Measurements from ENCODE around the gene TMEM164. TPM values are rescaled to one million over a fixed set of nuclear protein-coding genes. Genes with fewer than 3 reads are reported as not detected.

TMEM164 gene
- total RNA-seq, 1 donor = 7.3 TPM

DNA sequence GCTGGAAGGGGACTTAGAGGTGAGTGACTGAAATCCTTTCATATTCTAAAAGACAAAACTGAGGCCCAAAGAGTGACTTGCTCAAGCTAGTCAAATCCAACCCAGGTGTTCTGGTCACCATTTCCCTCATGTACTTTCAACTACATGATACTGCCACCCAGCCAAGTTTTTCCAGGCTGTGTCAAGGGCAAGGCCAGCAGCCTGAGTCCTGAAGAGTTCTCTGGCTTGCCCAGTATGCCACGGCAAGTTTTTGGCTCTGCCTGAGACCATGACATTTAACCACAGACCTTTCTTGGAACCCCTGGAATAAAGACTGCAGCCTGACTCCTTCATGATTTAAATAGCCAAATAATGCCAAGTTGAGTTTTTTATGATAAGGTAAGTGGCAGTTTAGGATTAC is 10.7 kb upstream of the TMEM164 start:
- H3K4me3 ChIP-seq (ENCODE audit: low read depth, low read length) = no peak overlapping the region
- TF ChIP-seq, protein P1, sequence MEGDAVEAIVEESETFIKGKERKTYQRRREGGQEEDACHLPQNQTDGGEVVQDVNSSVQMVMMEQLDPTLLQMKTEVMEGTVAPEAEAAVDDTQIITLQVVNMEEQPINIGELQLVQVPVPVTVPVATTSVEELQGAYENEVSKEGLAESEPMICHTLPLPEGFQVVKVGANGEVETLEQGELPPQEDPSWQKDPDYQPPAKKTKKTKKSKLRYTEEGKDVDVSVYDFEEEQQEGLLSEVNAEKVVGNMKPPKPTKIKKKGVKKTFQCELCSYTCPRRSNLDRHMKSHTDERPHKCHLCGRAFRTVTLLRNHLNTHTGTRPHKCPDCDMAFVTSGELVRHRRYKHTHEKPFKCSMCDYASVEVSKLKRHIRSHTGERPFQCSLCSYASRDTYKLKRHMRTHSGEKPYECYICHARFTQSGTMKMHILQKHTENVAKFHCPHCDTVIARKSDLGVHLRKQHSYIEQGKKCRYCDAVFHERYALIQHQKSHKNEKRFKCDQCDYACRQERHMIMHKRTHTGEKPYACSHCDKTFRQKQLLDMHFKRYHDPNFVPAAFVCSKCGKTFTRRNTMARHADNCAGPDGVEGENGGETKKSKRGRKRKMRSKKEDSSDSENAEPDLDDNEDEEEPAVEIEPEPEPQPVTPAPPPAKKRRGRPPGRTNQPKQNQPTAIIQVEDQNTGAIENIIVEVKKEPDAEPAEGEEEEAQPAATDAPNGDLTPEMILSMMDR (IDR thresholded peaks at IDR 0.05; ENCODE audit: insufficient read depth, low read length) = no peak
- no peak for DNase-seq (ENCODE audit: low read depth)

DNA sequence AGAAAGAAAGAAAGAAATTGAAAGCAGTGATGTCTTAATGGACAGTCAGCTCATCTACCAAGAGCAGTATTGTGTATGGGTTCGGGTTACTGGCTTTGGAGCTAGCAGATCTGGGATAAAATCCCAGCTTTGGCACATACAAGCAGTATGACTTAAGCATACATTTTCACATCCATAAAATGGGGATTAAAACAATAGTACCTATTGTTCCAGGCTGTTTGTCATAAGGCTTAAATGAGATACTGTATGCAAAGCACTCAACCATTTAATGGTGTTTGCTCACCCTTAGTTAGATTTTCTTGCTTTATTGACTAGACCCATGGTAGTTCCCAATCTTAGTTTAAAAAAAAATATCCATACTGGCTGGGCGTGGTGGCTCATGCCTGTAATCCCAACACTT is 7.8 kb upstream of the TMEM164 start:
- TF ChIP-seq, protein P1 (IDR thresholded peaks at IDR 0.05; ENCODE audit: insufficient read depth, low read length) = no peak
- H3K4me3 ChIP-seq (ENCODE audit: low read depth, low read length) = no peak overlapping the region

DNA sequence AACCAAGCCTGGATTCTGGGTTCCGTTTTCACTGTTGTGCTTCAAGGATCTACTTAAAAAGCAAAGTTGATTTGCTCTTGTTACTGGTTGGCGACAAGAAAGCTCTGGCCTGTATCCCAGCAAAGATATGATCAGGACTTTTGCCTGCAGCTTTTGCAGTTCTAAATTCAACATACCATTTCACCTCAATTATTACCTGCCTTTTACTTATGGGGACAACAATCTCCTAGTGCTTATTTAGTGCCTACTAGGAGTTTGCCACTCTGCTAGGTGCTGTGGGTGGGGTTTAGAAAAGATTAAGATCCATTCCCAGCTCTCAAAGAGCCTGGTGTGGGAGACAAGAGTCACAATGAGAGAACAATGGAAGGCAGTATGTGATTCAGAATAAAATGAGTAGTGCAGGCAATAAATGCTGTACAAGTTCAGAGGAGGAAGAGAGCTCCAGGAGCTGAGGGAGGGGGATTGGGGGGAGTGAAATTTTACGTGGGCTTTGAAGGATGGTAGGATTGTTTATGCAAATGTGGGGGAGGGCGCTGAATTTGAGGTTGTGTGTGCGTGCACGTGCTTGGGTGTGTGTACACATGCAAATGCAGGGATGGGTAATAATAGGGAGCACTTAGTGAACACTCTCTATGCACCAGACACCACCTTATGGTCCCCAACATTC is 5.0 kb upstream of the TMEM164 start:
- DNase-seq (ENCODE audit: low read depth) = no peak
- H3K4me3 ChIP-seq (ENCODE audit: low read depth, low read length) = no peak overlapping the region
- TF ChIP-seq, protein P1 (IDR thresholded peaks at IDR 0.05; ENCODE audit: insufficient read depth, low read length) = no peak

More for the DNA sequence above, 7.8 kb upstream of the TMEM164 start:
- DNase-seq (ENCODE audit: low read depth) = no peak

GRCh38 chrX:110000000-110000399 is 2.9 kb upstream of the TMEM164 start:
- H3K4me3 ChIP-seq (ENCODE audit: low read depth, low read length) = no peak overlapping the region
- TF ChIP-seq, protein P1 (IDR thresholded peaks at IDR 0.05; ENCODE audit: insufficient read depth, low read length) = no peak
- no peak for DNase-seq (ENCODE audit: low read depth)

GRCh38 chrX:110000847-110001713 is 1.8 kb upstream of the TMEM164 start:
- TF ChIP-seq, protein P1 (IDR thresholded peaks at IDR 0.05; ENCODE audit: insufficient read depth, low read length) = no peak
- DNase-seq (ENCODE audit: low read depth) = no peak
- H3K4me3 ChIP-seq (ENCODE audit: low read depth, low read length) = no peak overlapping the region

DNA sequence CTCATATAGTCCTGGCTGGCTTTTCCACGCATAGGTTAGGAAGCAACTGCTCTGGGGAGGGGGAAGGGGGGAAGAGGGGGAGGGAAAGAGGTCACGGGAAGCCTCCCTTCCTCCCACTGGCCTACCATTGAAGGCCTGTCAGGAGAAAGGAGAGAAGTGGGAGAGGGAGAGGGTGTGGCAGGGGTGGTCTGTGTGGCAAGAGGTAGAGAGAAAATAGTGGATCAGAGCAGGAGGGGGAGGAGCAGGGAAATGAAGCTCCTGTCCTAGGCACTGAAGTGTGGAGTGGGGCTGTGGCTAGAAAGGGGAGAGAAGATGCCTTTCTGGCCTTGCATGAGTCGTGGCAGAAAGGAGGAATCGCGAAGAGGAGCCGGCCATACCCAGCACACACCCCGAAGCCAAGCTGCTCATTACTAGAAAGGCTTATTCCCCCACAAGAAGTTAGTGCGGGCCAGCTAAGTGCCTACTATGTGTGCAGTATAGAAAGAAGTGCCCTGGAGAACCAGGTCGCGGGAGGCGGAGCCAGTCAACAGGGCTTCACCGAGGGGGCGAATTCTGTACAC is 1.1 kb upstream of the TMEM164 start:
- DNase-seq (ENCODE audit: low read depth) = no peak

More for the DNA sequence above, 1.1 kb upstream of the TMEM164 start:
- TF ChIP-seq, protein P1 (IDR thresholded peaks at IDR 0.05; ENCODE audit: insufficient read depth, low read length) = no peak
- peak overlapping the region; percentile 69 for H3K4me3 ChIP-seq (ENCODE audit: low read depth, low read length)

Measured in fibroblast of the aortic adventitia (primary cell).